ENCODE data around the gene NWD2. TPM values are rescaled to one million over a fixed set of nuclear protein-coding genes. Genes with fewer than 3 reads are reported as not detected.

The NWD2 gene
- total and polyA plus RNA-seq, 9 of the 15 experiments (the other 6 are each of a cell fraction or from before 2014, with no cell fraction given): not detected

- CTCF ChIA-PET (ENCODE audit: low intra/inter-chr PET ratio): no interaction called here
- Histone ChIP-seq H3K9ac (ENCODE audit: insufficient read depth in 1 of 2, low read depth in 2 of 2, low read length in 2 of 2) (no peak overlapping the region), H3K4me1 (replicated peaks in 1 of 2; ENCODE audit: control insufficient read depth in 2 of 2, insufficient read depth in 2 of 2, low read length in 2 of 2) (no peaks in the 10 kb centered on the region), H3K36me3 (ENCODE audit: control insufficient read depth, insufficient read depth, low read length) (no peaks in the 10 kb centered on the region), H4K20me1 (replicated peaks; ENCODE audit: control insufficient read depth, insufficient read depth, low read length) (no peaks in the 10 kb centered on the region), H3K4me2 (ENCODE audit: insufficient read depth, low read length) (no peak overlapping the region), H3K9me3 (replicated peaks; ENCODE audit: control insufficient read depth, insufficient read depth, low read depth, low read length) (no peaks in the 10 kb centered on the region), H3K9me1 (ENCODE audit: control insufficient read depth, insufficient read depth, low read length) (no peaks in the 10 kb centered on the region), H3K79me2 (ENCODE audit: control insufficient read depth, insufficient read depth, low read length) (no peaks in the 10 kb centered on the region), H3K4me3 (no peak overlapping the region), H3K27ac (ENCODE audit: extremely low read depth, low read depth, low read length) (no peak overlapping the region), H3K27me3 (ENCODE audit: control insufficient read depth in 2 of 2, insufficient read depth in 2 of 2, low read length in 2 of 2) (no peaks in the 10 kb centered on the region), H2AFZ (ENCODE audit: low read depth, low read length) (no peak overlapping the region)
- ATAC-seq: no peak
- POLR2A ChIA-PET: interaction anchor here (1.5 kb wide), 1 partner anchor 17 kb away, joined by 3 read pairs; no protein-coding TSS in a partner anchor
- no peak for FAIRE-seq
- in situ Hi-C loops (cut with MboI) (no loop called here), intact Hi-C loops (cut with micrococcal nuclease) (no loop called here)
- no TSS peak for BruUV-seq (replicated peaks)
- no peak for DNase-seq (ENCODE audit: extremely low read depth in 1 of 4, low spot score in 3 of 4)
- no peak for TF ChIP-seq TAF7 (tag; IDR thresholded peaks at IDR 0.05)
- no peak for TF ChIP-seq ARID2 (IDR thresholded peaks at IDR 0.05)
- TF ChIP-seq KLF6 (CRISPR knock-in tag; IDR thresholded peaks at IDR 0.05; ENCODE audit: borderline replicate concordance): no peak
- no peak for TF ChIP-seq ZNF263 (CRISPR knock-in tag; IDR thresholded peaks at IDR 0.05; ENCODE audit: borderline replicate concordance)
- no peak for TF ChIP-seq ZNF518B (CRISPR knock-in tag; IDR thresholded peaks at IDR 0.05)
- TF ChIP-seq NFXL1 (CRISPR knock-in tag; IDR thresholded peaks at IDR 0.05): no peak
- TF ChIP-seq, protein P1, sequence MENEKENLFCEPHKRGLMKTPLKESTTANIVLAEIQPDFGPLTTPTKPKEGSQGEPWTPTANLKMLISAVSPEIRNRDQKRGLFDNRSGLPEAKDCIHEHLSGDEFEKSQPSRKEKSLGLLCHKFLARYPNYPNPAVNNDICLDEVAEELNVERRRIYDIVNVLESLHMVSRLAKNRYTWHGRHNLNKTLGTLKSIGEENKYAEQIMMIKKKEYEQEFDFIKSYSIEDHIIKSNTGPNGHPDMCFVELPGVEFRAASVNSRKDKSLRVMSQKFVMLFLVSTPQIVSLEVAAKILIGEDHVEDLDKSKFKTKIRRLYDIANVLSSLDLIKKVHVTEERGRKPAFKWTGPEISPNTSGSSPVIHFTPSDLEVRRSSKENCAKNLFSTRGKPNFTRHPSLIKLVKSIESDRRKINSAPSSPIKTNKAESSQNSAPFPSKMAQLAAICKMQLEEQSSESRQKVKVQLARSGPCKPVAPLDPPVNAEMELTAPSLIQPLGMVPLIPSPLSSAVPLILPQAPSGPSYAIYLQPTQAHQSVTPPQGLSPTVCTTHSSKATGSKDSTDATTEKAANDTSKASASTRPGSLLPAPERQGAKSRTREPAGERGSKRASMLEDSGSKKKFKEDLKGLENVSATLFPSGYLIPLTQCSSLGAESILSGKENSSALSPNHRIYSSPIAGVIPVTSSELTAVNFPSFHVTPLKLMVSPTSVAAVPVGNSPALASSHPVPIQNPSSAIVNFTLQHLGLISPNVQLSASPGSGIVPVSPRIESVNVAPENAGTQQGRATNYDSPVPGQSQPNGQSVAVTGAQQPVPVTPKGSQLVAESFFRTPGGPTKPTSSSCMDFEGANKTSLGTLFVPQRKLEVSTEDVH (IDR thresholded peaks at IDR 0.05; ENCODE audit: low read depth, partially characterized antibody): no peak
- no peak for TF ChIP-seq ZNF75A (CRISPR knock-in tag; IDR thresholded peaks at IDR 0.05)
- TF ChIP-seq ZNF830 (CRISPR knock-in tag; IDR thresholded peaks at IDR 0.05): no peak
- no peak for TF ChIP-seq ZMIZ1 (IDR thresholded peaks at IDR 0.05; ENCODE audit: low read depth in 2 of 2, low read length in 2 of 2)
- no peak for TF ChIP-seq TFE3 (CRISPR knock-in tag; IDR thresholded peaks at IDR 0.05)
- TF ChIP-seq KLF10 (CRISPR knock-in tag; IDR thresholded peaks at IDR 0.05): no peak
Measured at GRCh38 chr4:37476256-37476655, 231.7 kb downstream of the NWD2 start.
